ENCODE data around the gene MAPK1. TPM values are rescaled to one million over a fixed set of nuclear protein-coding genes. Genes with fewer than 3 reads are reported as not detected.
A peak's percentile ranks its signal among the peaks of the same experiment; 100 is the strongest.

Gene MAPK1
- total and polyA plus RNA-seq, 9 of the 15 experiments (the other 6 are each of a cell fraction or from before 2014, with no cell fraction given), result 46.3 to 575 (median 283) TPM

GRCh38 chr22:21837248-21837979 is 30.0 kb downstream of the MAPK1 start (continued):
- TF ChIP-seq RREB1 (CRISPR knock-in tag; IDR thresholded peaks at IDR 0.05), result no peak
- no peak for TF ChIP-seq SREBF2 (CRISPR knock-in tag; IDR thresholded peaks at IDR 0.05)
- TF ChIP-seq BRD4 (IDR thresholded peaks at IDR 0.05), result no peak
- no peak for TF ChIP-seq NR2F6 (CRISPR knock-in tag; IDR thresholded peaks at IDR 0.05)
- no peak for TF ChIP-seq TAF9B (IDR thresholded peaks at IDR 0.05; ENCODE audit: partially characterized antibody)
- no peak for TF ChIP-seq THRB (CRISPR knock-in tag; conservative IDR thresholded peaks at IDR 0.05)
- TF ChIP-seq MAFK (IDR thresholded peaks at IDR 0.05; ENCODE audit: low read length), result no peak
- no peak for TF ChIP-seq PML (IDR thresholded peaks at IDR 0.05; ENCODE audit: low read length)
- TF ChIP-seq PTBP1 (IDR thresholded peaks at IDR 0.05; ENCODE audit: low read depth, low read length), result no peak
- no peak for TF ChIP-seq NRF1 (conservative IDR thresholded peaks at IDR 0.05 in 1 of 2, IDR thresholded peaks at IDR 0.05 in 1 of 2)
- no peak for TF ChIP-seq HMG20B (CRISPR knock-in tag; IDR thresholded peaks at IDR 0.05)
- no peak for TF ChIP-seq ATF1 (CRISPR knock-in tag; IDR thresholded peaks at IDR 0.05)
- no peak for TF ChIP-seq ATF1 (tag; IDR thresholded peaks at IDR 0.05)
- peak in 1 of 2 experiments; percentile 54; a peak in 1 of 4 replicates for TF ChIP-seq FOXA3 (CRISPR knock-in tag; conservative IDR thresholded peaks at IDR 0.05 in 1 of 2, IDR thresholded peaks at IDR 0.05 in 1 of 2)
- TF ChIP-seq RB1 (IDR thresholded peaks at IDR 0.05; ENCODE audit: low read depth), result no peak
- TF ChIP-seq KLF6 (CRISPR knock-in tag; IDR thresholded peaks at IDR 0.05; ENCODE audit: borderline replicate concordance), result no peak
- no peak for TF ChIP-seq ZBTB49 (CRISPR knock-in tag; IDR thresholded peaks at IDR 0.05; ENCODE audit: borderline replicate concordance)
- TF ChIP-seq GATA2 (CRISPR knock-in tag; IDR thresholded peaks at IDR 0.05), result peak; percentile 30; the same call in 1 of the 2 replicates
- no peak for TF ChIP-seq ZNF699 (CRISPR knock-in tag; IDR thresholded peaks at IDR 0.05; ENCODE audit: insufficient replicate concordance)
- no peak for TF ChIP-seq ELF2 (CRISPR knock-in tag; IDR thresholded peaks at IDR 0.05)
- TF ChIP-seq ZNF764 (CRISPR knock-in tag; IDR thresholded peaks at IDR 0.05; ENCODE audit: low read depth), result no peak
